ENCODE measurements around the gene RAB43. TPM values are rescaled to one million over a fixed set of nuclear protein-coding genes. Genes with fewer than 3 reads are reported as not detected.

RAB43 gene
- total RNA-seq, 4 donors from 2014 or later: 6.3 to 16.4 (median 9.9) TPM

DNA sequence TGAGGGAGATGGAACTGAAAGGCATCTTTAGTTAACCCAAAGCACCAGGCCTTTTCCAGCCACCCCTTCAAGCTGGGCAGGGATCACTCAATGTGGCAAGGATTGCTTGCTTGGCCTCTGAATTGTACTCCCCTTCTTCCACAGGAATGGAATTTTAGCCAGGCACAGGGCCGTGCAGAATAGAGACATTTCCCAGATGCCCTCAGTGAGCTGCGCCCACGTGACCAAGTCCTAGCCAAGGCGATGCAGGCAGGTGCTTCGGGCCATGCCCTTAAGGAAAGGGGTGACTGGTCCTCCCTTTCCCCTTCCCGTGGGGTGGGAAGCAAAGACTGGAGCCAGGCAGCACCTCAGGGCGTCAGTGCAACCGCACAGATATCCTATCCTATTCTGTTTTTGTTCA is 43.1 kb downstream of the RAB43 start:
- TF ChIP-seq, protein P1, sequence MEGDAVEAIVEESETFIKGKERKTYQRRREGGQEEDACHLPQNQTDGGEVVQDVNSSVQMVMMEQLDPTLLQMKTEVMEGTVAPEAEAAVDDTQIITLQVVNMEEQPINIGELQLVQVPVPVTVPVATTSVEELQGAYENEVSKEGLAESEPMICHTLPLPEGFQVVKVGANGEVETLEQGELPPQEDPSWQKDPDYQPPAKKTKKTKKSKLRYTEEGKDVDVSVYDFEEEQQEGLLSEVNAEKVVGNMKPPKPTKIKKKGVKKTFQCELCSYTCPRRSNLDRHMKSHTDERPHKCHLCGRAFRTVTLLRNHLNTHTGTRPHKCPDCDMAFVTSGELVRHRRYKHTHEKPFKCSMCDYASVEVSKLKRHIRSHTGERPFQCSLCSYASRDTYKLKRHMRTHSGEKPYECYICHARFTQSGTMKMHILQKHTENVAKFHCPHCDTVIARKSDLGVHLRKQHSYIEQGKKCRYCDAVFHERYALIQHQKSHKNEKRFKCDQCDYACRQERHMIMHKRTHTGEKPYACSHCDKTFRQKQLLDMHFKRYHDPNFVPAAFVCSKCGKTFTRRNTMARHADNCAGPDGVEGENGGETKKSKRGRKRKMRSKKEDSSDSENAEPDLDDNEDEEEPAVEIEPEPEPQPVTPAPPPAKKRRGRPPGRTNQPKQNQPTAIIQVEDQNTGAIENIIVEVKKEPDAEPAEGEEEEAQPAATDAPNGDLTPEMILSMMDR (IDR thresholded peaks at IDR 0.05; ENCODE audit: low read depth): no peak

DNA sequence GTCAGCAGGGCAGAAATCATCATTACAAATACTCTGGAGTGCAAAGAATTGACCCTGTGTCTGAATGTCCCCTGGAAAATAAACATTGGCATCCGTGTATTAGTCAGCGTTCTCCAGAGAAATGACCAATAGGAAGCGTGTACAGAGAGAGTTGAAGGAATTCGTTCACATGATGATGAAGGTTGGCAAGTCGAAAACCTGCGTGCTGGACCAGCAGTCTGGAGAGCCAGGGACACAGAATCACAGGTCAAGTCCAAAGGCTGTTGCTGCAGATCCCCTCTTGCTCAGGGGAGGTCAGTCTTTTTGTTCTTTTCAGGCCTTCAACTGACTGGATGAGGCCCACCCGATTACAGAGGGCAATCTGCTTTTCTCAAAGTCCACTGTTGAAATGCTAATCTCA is 44.4 kb downstream of the RAB43 start:
- TF ChIP-seq, protein P1 (IDR thresholded peaks at IDR 0.05; ENCODE audit: low read depth): no peak

DNA sequence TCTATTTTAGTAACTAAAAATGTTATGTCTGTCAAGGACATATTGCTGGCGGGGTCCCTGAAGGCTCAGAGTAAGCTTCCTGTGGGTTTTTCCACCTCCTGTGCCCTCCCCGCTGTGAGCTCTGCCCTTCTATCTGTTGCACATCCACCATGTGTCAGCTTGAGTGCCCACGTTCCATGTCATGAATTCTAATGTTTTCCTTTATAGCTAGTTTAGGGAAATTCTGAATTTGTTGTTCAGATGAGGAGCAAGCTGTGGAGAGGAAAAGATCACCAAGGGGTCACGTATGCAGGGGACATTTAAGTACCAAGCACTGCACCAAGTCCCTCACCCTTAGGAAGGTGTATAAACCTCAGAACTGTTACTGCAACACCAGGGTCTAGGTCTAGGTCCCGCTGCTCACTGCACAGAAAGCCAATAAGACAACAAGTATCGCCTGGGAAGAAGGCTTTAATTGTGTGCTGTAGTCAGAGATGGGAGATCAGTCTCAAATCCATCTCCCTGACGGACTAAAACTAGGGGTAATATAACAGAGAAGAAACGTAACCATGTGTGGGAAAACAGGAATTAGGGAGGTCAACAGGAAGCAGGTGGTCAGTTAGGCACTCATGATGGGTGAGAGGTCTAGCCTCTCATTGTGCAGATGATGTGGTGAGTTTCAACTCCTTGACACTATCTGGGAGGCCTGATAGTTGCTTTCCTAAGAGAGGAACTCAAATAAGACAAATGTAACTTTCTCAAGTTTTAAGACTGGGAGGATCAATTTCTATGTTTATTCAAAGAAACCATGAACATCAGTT is 51.3 kb downstream of the RAB43 start:
- TF ChIP-seq, protein P1 (IDR thresholded peaks at IDR 0.05; ENCODE audit: low read depth): no peak

DNA sequence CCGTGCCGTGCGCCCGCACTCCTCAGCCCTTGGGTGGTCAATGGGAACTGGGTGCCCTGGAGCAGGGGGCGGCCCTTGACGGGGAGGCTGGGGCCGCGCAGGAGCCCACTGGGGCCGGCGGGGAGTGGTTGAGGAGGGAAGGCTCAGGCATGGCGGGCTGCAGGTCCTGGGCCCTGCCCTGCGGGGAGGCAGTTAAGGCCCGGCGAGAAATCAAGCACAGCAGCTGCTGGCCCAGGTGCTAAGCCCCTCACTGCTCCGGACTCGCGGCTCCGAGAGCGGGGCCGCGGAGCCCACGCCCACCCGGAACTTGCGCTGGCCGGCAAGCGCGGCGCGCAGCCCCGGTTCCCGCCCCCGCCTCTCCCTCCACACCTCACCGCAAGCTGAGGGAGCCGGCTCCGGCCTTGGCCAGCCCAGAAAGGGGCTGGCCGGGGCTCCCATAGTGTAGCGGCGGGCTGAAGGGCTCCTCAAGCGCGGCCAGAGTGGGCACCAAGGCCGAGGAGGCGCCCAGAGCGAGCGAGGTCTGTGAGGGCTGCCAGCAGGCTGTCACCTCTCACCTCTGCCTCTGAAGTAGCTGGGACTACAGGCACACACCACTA is 53.2 kb downstream of the RAB43 start:
- TF ChIP-seq, protein P1 (IDR thresholded peaks at IDR 0.05; ENCODE audit: low read depth): no peak

DNA sequence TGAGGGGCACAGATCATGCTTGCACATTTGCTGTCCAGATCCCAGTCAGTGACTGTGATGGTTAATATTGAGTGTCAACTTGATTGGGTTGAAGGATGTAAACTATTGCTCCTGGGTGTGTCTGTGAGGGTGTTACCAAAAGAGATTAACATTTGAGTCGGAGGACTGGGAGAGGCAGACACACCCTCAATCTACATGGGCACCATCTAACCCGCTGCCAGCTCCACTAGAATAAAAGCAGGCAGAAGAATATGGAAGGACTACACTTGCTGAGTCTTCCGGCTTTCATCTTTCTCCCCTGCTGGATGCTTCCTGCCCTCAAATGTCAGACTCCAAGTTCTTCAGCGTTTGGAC is 55.9 kb downstream of the RAB43 start:
- TF ChIP-seq, protein P1 (IDR thresholded peaks at IDR 0.05; ENCODE audit: low read depth): no peak

DNA sequence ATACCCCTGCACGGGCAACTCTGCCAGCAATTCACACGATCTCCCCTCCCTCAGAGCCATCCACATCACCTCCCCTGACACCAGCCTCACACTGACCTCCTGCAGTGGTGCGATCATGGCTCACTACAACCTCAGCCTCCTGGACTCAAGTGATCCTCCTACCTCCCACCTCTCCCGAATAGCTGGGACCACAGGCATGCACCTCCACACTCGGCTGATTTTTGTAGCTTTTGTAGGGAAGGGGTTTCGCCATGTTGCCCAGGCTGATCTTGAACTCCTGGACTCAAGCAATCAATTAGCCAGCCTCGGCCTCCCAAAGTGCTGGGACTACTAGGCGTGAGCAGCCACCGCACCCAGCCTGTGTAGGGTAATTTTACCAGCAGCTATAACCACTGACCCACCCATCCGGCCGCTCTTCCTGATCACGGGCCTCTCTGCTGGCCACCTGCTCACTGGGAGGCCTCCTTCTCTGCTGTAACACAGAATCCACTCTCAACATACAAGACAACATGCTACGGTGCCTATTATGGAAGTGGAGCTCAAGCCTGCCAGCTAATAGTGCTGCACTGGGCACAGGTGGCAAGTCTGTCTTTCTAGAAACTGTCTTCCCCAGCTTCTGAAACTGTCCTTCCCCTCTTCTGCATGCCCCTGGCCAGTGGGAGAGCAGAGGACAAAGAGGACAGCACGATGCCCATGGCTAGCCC is 56.4 kb downstream of the RAB43 start:
- TF ChIP-seq, protein P1 (IDR thresholded peaks at IDR 0.05; ENCODE audit: low read depth): no peak

DNA sequence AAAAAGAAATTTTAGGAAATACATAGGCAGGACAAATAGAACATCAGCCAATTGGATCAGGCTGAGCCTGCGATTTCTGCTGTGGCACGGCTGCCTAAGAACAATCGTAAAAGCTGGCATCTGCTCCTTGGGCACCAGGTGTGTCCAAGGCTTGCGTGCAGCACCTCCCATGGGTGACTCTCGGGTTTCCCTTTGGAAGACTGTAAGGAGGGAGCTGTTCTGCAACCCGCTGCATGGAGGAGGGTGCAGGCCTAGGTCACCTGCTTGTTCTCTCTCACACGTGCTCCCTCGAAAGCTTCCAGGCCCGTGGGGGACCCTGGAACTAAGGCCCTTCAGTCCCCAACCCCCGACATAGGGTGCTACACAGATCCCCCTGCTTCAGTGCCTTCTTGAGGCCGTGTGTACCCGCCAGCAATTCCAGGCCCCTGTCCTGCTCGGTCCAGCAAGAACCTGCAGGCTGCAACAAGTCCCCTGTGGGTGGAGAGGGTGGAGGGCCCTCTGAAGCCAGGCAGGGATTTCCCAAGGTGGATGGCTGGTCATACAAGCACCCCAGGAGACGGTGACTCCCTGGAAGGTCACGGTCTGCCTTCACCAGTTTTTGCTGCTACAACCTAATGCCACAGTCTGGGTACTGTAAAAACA is 57.6 kb downstream of the RAB43 start:
- TF ChIP-seq, protein P1 (IDR thresholded peaks at IDR 0.05; ENCODE audit: low read depth): no peak
